ENCODE results near the gene NAT9. TPM values are rescaled to one million over a fixed set of nuclear protein-coding genes. Genes with fewer than 3 reads are reported as not detected.

Gene NAT9
- polyA plus RNA-seq, 2 of the 4 experiments (the other 2 are of a cell fraction), result 43.4 to 71.4 TPM

DNA sequence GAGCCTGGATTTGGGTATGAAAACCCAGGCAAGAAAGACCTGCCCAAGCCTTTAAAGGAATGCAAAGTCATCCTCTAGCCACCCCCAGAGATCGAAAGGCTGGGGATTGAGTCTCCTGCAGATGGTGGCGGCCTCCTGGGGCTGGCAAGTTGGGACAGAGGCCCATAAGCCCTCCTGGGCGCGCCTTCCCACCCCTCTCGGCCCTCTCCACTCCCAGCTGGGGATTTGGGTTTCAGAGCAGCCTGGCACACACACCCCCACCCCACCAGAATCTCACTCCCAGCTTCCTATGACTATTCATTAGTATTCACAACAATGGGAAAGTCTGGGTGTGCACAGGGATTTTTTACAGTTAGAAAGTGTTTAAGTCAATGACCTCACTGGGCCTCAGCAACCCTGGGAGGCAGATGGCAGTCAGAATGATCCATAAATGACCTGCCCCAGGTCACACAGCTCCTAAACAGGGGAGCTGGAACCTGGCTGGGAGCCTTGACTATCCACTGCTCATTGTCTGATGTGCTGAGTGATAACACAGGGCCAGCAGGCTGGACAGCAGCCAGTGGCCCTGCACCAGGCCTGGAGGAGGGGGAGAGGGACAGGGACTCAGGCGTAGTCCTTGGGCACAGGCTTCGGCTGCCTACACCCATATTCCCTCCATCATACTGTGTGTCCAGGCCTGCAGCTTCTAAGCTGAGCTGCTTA is 15.6 kb downstream of the NAT9 start:
- WGBS (ENCODE audit: missing lambda C conversion rate), result 70% methylated on average over 7 of the region's 7 CpGs
- H3K4me1 ChIP-seq, result peaks cover 74% of the 10 kb centered on the region
- POLR2A ChIA-PET, result interaction anchor here (0.5 to 2.8 kb wide), 2 partner anchors 11 to 13 kb away, joined by 4 to 12 read pairs; no protein-coding TSS in a partner anchor
- TF ChIP-seq, protein P1, sequence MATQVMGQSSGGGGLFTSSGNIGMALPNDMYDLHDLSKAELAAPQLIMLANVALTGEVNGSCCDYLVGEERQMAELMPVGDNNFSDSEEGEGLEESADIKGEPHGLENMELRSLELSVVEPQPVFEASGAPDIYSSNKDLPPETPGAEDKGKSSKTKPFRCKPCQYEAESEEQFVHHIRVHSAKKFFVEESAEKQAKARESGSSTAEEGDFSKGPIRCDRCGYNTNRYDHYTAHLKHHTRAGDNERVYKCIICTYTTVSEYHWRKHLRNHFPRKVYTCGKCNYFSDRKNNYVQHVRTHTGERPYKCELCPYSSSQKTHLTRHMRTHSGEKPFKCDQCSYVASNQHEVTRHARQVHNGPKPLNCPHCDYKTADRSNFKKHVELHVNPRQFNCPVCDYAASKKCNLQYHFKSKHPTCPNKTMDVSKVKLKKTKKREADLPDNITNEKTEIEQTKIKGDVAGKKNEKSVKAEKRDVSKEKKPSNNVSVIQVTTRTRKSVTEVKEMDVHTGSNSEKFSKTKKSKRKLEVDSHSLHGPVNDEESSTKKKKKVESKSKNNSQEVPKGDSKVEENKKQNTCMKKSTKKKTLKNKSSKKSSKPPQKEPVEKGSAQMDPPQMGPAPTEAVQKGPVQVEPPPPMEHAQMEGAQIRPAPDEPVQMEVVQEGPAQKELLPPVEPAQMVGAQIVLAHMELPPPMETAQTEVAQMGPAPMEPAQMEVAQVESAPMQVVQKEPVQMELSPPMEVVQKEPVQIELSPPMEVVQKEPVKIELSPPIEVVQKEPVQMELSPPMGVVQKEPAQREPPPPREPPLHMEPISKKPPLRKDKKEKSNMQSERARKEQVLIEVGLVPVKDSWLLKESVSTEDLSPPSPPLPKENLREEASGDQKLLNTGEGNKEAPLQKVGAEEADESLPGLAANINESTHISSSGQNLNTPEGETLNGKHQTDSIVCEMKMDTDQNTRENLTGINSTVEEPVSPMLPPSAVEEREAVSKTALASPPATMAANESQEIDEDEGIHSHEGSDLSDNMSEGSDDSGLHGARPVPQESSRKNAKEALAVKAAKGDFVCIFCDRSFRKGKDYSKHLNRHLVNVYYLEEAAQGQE (IDR thresholded peaks at IDR 0.05), result peak; percentile 35; the same call in 1 of the 2 replicates
- TF ChIP-seq RAD21 (conservative IDR thresholded peaks at IDR 0.05 in 1 of 2, IDR thresholded peaks at IDR 0.05 in 1 of 2), result no peak
- peak overlapping the region; percentile 61 to 79 for H3K27ac ChIP-seq
- FAIRE-seq (no peak), ATAC-seq (peak in 1 of 2 experiments; percentile 1; a peak in 1 of 6 replicates), DNase-seq (ENCODE audit: low read depth in 1 of 2, low spot score in 1 of 2) (no peak)
- CTCF ChIA-PET, result interaction anchor here (0.7 to 34.9 kb wide), 11 partner anchors 6 to 687 kb away, joined by 3 to 705 read pairs (median 10); partner anchors contain the start of genes NAT9, NHERF1 and RAB37
- peak overlapping the region; percentile 66 for H3K4me2 ChIP-seq
- no peak overlapping the region for H3K4me3 ChIP-seq
- no peaks in the 10 kb centered on the region for H3K9me3 ChIP-seq

DNA sequence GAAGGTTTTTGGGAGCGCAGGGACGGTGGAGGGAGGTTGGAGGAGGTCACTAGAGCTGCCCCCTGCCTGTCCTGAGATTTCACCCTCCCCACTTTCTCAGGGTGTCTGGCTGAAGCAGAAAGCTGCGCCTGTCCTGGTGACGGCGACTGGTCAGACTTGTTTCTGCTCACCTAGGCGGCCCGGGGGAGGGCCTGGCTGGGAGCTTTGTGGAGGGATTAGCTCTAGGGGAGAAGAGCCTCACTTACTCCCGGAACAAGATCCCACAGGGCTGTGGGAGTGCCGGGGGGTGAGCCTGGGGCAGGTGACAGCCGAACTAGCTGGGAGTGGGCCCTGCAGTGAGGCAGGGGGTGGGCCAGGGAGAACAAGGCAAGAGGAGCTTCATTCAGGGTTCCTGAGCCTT is 16.2 kb downstream of the NAT9 start:
- no peak for TF ChIP-seq JUN (IDR thresholded peaks at IDR 0.05)
- TF ChIP-seq RAD21 (conservative IDR thresholded peaks at IDR 0.05 in 1 of 2, IDR thresholded peaks at IDR 0.05 in 1 of 2), result no peak
- no peak for TF ChIP-seq MAZ (IDR thresholded peaks at IDR 0.05; ENCODE audit: borderline replicate concordance, low read depth, low read length)
- no peak for TF ChIP-seq TFCP2L1 (CRISPR knock-in tag; IDR thresholded peaks at IDR 0.05)
- TF ChIP-seq POLR2AphosphoS2 (conservative IDR thresholded peaks at IDR 0.05; ENCODE audit: low read length), result no peak
- TF ChIP-seq JUNB (IDR thresholded peaks at IDR 0.05), result no peak
- TF ChIP-seq HOXB13 (CRISPR knock-in tag; IDR thresholded peaks at IDR 0.05; ENCODE audit: low read depth), result no peak
- no peak for TF ChIP-seq RFX5 (IDR thresholded peaks at IDR 0.05)
- TF ChIP-seq, protein P1 (IDR thresholded peaks at IDR 0.05), result no peak
- TF ChIP-seq MAX (IDR thresholded peaks at IDR 0.05), result no peak
- TF ChIP-seq NFE2L2 (conservative IDR thresholded peaks at IDR 0.05; ENCODE audit: low read length), result no peak
- no peak for TF ChIP-seq HEYL (CRISPR knock-in tag; IDR thresholded peaks at IDR 0.05)
- TF ChIP-seq ZSCAN20 (CRISPR knock-in tag; IDR thresholded peaks at IDR 0.05), result no peak
- TF ChIP-seq POLR2A (IDR thresholded peaks at IDR 0.05; ENCODE audit: low read length), result no peak
- TF ChIP-seq, protein P2, sequence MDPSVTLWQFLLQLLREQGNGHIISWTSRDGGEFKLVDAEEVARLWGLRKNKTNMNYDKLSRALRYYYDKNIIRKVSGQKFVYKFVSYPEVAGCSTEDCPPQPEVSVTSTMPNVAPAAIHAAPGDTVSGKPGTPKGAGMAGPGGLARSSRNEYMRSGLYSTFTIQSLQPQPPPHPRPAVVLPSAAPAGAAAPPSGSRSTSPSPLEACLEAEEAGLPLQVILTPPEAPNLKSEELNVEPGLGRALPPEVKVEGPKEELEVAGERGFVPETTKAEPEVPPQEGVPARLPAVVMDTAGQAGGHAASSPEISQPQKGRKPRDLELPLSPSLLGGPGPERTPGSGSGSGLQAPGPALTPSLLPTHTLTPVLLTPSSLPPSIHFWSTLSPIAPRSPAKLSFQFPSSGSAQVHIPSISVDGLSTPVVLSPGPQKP (IDR thresholded peaks at IDR 0.05; ENCODE audit: low read depth, low read length), result no peak
- TF ChIP-seq CHD2 (IDR thresholded peaks at IDR 0.05; ENCODE audit: low read length, partially characterized antibody), result no peak
- TF ChIP-seq ESRRA (IDR thresholded peaks at IDR 0.05; ENCODE audit: borderline replicate concordance, low read length), result no peak
- Histone ChIP-seq H3K9me3 (no peaks in the 10 kb centered on the region), H3K4me2 (peak overlapping the region; percentile 66), H3K4me3 (no peak overlapping the region), H3K27ac (peak overlapping the region; percentile 61 to 79), H3K4me1 (peaks cover 74% of the 10 kb centered on the region)
- DNase-seq (ENCODE audit: low read depth in 1 of 2, low spot score in 1 of 2) (no peak), ATAC-seq (no peak), FAIRE-seq (no peak)
- POLR2A ChIA-PET, result interaction anchor here (2.8 kb wide), 1 partner anchor 11 kb away, joined by 12 read pairs; no protein-coding TSS in a partner anchor
- CTCF ChIA-PET, result interaction anchor here (1.0 to 34.9 kb wide), 10 partner anchors 5 to 194 kb away, joined by 3 to 705 read pairs (median 8); partner anchors contain the start of genes NAT9, NHERF1 and RAB37
- 89% methylated on average over 10 of the region's 10 CpGs for WGBS (ENCODE audit: missing lambda C conversion rate)

Data from A549 (cell line).